ENCODE measurements around the gene RASD2. TPM values are rescaled to one million over a fixed set of nuclear protein-coding genes. Genes with fewer than 3 reads are reported as not detected.

Gene RASD2
- total RNA-seq, 3 donors from 2014 or later (not counting 1 experiment from before 2014, with no cell fraction given), result 0.20 to 0.64 (median 0.20) TPM

DNA sequence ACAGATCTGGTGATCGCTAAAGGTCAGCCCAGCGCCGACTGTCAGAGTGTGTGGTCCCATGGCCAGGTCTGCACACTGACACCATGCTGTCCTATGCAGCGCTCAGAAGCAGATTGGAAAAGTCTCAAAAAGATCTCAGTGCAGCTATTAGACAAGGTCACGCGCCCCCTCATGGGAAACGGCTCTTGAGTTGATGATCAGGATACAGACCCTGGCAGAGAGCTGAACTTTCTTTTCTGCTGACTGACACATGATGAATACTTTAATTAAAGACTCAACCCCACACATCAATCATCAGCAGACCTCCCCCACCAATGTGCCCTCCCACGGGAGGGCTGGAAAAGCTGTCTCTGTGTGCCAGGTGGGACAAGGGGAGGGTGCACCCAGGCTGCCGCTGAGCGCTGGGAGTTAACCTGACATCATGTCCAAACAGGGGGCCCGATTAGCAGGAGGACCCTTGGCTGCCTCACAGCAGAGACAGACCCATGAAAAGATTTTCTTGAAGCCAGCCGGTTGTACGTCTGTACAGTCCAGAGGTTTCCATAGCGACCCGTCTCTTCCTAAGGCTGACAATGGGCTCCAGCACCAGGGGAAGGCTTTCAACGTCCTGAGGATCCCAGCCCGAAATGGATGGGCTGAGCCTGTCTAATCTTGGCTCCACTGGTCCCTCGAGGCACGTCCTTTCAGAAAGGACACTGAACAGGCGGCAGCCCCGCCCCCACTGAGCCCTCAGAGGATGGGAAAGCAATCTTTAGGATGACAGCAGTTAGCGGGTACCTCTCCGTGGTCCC, 26.9 kb downstream of the RASD2 start:
- intact Hi-C loops (cut with micrococcal nuclease), result no loop called here
- H3K27ac ChIP-seq (ENCODE audit: low read length), result no peak overlapping the region
- H3K9me3 Mint-ChIP-seq, result no peaks in the 10 kb centered on the region
- H3K36me3 Mint-ChIP-seq, result no peaks in the 10 kb centered on the region
- no peaks in the 10 kb centered on the region for H3K9me3 ChIP-seq (ENCODE audit: control insufficient read depth, insufficient read depth, low read length)
- TF ChIP-seq, protein P1, sequence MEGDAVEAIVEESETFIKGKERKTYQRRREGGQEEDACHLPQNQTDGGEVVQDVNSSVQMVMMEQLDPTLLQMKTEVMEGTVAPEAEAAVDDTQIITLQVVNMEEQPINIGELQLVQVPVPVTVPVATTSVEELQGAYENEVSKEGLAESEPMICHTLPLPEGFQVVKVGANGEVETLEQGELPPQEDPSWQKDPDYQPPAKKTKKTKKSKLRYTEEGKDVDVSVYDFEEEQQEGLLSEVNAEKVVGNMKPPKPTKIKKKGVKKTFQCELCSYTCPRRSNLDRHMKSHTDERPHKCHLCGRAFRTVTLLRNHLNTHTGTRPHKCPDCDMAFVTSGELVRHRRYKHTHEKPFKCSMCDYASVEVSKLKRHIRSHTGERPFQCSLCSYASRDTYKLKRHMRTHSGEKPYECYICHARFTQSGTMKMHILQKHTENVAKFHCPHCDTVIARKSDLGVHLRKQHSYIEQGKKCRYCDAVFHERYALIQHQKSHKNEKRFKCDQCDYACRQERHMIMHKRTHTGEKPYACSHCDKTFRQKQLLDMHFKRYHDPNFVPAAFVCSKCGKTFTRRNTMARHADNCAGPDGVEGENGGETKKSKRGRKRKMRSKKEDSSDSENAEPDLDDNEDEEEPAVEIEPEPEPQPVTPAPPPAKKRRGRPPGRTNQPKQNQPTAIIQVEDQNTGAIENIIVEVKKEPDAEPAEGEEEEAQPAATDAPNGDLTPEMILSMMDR (IDR thresholded peaks at IDR 0.05), result no peak
- no peaks in the 10 kb centered on the region for H3K36me3 ChIP-seq (ENCODE audit: control insufficient read depth, insufficient read depth, low read length)
- no peak overlapping the region for H3K27ac Mint-ChIP-seq
- ATAC-seq (no peak), DNase-seq (no peak)
- no peaks in the 10 kb centered on the region for H3K4me1 ChIP-seq (ENCODE audit: control insufficient read depth, insufficient read depth, low read length)
- H3K4me3 Mint-ChIP-seq, result no peak overlapping the region
- no peaks in the 10 kb centered on the region for H3K4me1 Mint-ChIP-seq
- WGBS (ENCODE audit: insufficient coverage), result 82% methylated on average over 23 of the region's 23 CpGs
- H3K4me3 ChIP-seq (ENCODE audit: low read length), result no peak overlapping the region
- peaks cover 0 to 12% of the 10 kb centered on the region in 2 donors for H3K27me3 Mint-ChIP-seq (ENCODE audit: low read depth in 2 of 2)
- H3K27me3 ChIP-seq (ENCODE audit: control insufficient read depth, insufficient read depth, low read length), result no peaks in the 10 kb centered on the region

DNA sequence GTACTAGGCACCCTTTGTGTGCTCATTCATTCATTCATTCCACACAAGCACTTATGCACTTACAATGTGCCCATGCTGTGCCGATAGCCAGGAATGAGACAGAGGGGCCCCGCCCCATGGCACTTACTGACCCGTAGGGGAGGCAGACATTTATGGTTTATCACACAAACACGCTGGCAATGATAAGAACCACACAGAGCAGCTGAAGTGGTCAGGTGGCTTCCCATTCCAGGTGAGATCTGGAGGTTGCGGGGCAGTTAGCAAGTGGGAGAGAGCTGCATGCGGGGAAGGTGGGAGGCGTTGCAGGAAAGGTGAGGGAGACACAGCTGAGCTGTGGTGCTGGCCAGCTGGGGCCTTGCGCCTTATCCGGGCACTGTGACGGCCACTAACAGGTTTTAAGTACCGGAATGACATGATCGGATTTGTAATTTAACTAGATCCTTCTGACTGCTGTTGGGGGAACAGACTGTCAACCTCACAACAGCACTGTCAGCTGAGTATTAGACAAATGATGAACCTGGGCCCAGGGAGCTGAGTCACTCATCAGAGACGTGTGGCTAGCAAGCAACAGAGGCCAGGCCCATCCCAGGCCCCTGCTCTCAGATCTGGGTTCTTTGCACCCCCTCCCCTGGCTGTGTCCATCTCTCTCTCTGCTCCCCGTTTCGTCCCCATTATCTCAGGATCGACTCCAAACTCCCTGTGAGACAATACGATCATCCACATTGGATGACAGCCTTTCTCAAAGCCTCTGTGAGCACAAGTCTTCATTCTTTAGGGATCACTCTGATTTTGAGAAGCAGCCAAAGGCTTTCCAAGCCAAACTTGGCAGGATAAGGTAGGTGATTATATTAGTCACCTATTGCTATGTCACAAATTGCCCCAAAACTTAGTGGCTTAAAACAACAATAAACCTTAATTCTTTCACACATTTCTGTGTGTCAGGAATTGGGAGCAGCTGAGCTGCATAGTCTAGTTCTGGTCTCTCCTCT, 28.4 kb downstream of the RASD2 start:
- H3K27ac ChIP-seq (ENCODE audit: low read length), result no peak overlapping the region

DNA sequence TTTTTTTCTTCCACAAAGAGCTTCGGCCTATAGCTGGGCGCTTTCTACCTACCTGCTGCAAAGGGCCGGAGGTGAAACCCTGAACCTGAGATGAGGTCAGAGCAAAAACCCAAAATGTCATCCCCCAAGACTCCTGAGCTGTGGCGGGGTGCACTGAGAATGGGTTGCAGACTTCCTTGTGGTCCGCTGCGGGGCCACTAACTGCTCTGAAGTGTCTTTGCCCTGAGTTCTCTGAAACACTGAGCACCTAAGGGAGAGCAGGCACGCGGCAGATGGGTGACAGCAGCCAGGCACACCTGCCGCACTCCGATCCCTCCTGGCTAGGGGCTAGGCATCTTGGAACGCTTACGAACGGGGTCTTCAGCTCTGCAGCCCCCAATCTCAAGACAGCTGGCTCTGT, 29.3 kb downstream of the RASD2 start:
- Histone ChIP-seq H3K9me3 (ENCODE audit: control insufficient read depth, insufficient read depth, low read length) (no peaks in the 10 kb centered on the region), H3K27ac (ENCODE audit: low read length) (no peak overlapping the region), H3K4me3 (ENCODE audit: low read length) (no peak overlapping the region), H3K36me3 (ENCODE audit: control insufficient read depth, insufficient read depth, low read length) (no peaks in the 10 kb centered on the region), H3K4me1 (ENCODE audit: control insufficient read depth, insufficient read depth, low read length) (no peaks in the 10 kb centered on the region), H3K27me3 (ENCODE audit: control insufficient read depth, insufficient read depth, low read length) (no peaks in the 10 kb centered on the region)
- TF ChIP-seq, protein P1 (IDR thresholded peaks at IDR 0.05), result no peak
- no peak overlapping the region for H3K27ac Mint-ChIP-seq
- intact Hi-C loops (cut with micrococcal nuclease), result no loop called here
- no peaks in the 10 kb centered on the region for H3K4me1 Mint-ChIP-seq
- H3K4me3 Mint-ChIP-seq, result no peak overlapping the region
- peaks cover 0 to 8% of the 10 kb centered on the region in 2 donors for H3K27me3 Mint-ChIP-seq (ENCODE audit: low read depth in 2 of 2)
- no peak for DNase-seq
- no peak for ATAC-seq
- no peaks in the 10 kb centered on the region for H3K9me3 Mint-ChIP-seq
- H3K36me3 Mint-ChIP-seq, result no peaks in the 10 kb centered on the region
- 92% methylated on average over 13 of the region's 13 CpGs for WGBS (ENCODE audit: insufficient coverage)

More for the DNA sequence above, 28.4 kb downstream of the RASD2 start:
- ATAC-seq, result no peak
- Mint-ChIP-seq H3K27ac (no peak overlapping the region), H3K4me3 (no peak overlapping the region), H3K9me3 (no peaks in the 10 kb centered on the region), H3K27me3 (ENCODE audit: low read depth in 2 of 2) (peaks cover 0 to 9% of the 10 kb centered on the region in 2 donors), H3K4me1 (no peaks in the 10 kb centered on the region), H3K36me3 (no peaks in the 10 kb centered on the region)
- no peak for DNase-seq
- no peaks in the 10 kb centered on the region for H3K9me3 ChIP-seq (ENCODE audit: control insufficient read depth, insufficient read depth, low read length)
- intact Hi-C loops (cut with micrococcal nuclease), result no loop called here
- H3K27me3 ChIP-seq (ENCODE audit: control insufficient read depth, insufficient read depth, low read length), result no peaks in the 10 kb centered on the region
- TF ChIP-seq, protein P1 (IDR thresholded peaks at IDR 0.05), result no peak
- H3K4me3 ChIP-seq (ENCODE audit: low read length), result no peak overlapping the region
- H3K4me1 ChIP-seq (ENCODE audit: control insufficient read depth, insufficient read depth, low read length), result no peaks in the 10 kb centered on the region
- no peaks in the 10 kb centered on the region for H3K36me3 ChIP-seq (ENCODE audit: control insufficient read depth, insufficient read depth, low read length)
- WGBS (ENCODE audit: insufficient coverage), result 82% methylated on average over 17 of the region's 17 CpGs

Data from natural killer cell (primary cell).